Measurements from ENCODE around the gene EGLN3. TPM values are rescaled to one million over a fixed set of nuclear protein-coding genes. Genes with fewer than 3 reads are reported as not detected.

The EGLN3 gene
- total RNA-seq, 1 experiment from 2014 or later = 23.6 TPM

- no TSS peak for BruUV-seq (replicated peaks)
Measured at GRCh38 chr14:33986804-33987203, 35.9 kb upstream of the EGLN3 start.

GRCh38 chr14:33985242-33985641 is 34.4 kb upstream of the EGLN3 start:
- Histone ChIP-seq H3K9me3 (ENCODE audit: insufficient read depth, low read depth) (no peaks in the 10 kb centered on the region), H4K20me1 (ENCODE audit: insufficient read depth) (no peaks in the 10 kb centered on the region), H3K36me3 (ENCODE audit: low read depth) (no peaks in the 10 kb centered on the region), H3K4me3 (no peak overlapping the region), H3F3A (ENCODE audit: insufficient read depth, low read depth) (no peaks in the 10 kb centered on the region), H3K27me3 (ENCODE audit: insufficient read depth, low read depth) (no peaks in the 10 kb centered on the region), H2AFZ (no peak overlapping the region), H3K79me2 (ENCODE audit: low read depth) (no peaks in the 10 kb centered on the region), H3K4me2 (no peak overlapping the region), H3K9me2 (ENCODE audit: insufficient read depth) (no peaks in the 10 kb centered on the region), H3K27ac (no peak overlapping the region), H3K4me1 (replicated peaks; ENCODE audit: insufficient read depth) (no peaks in the 10 kb centered on the region)
- no TSS peak for BruUV-seq (replicated peaks)
- ChIA-PET POLR2A (ENCODE audit: unreplicated experiment) (no interaction called here), CTCF (no interaction called here)
- intact Hi-C loops (cut with micrococcal nuclease; ENCODE audit: unreplicated experiment) = no loop called here
- TF ChIP-seq EZH2 (IDR thresholded peaks at IDR 0.05; ENCODE audit: low read depth) = no peak
- no peak for TF ChIP-seq CTCF (conservative IDR thresholded peaks at IDR 0.05)
- DNase-seq = no peak

More at GRCh38 chr14:33986804-33987203, 35.9 kb upstream of the EGLN3 start:
- Histone ChIP-seq H3K4me2 (no peak overlapping the region), H3K27ac (no peak overlapping the region), H4K20me1 (ENCODE audit: insufficient read depth) (no peaks in the 10 kb centered on the region), H3K4me3 (no peak overlapping the region), H3K9me2 (ENCODE audit: insufficient read depth) (no peaks in the 10 kb centered on the region), H2AFZ (no peak overlapping the region), H3K27me3 (ENCODE audit: insufficient read depth, low read depth) (no peaks in the 10 kb centered on the region), H3K79me2 (ENCODE audit: low read depth) (no peaks in the 10 kb centered on the region), H3K9me3 (ENCODE audit: insufficient read depth, low read depth) (no peaks in the 10 kb centered on the region), H3K4me1 (replicated peaks; ENCODE audit: insufficient read depth) (no peaks in the 10 kb centered on the region), H3F3A (ENCODE audit: insufficient read depth, low read depth) (no peaks in the 10 kb centered on the region), H3K36me3 (ENCODE audit: low read depth) (no peaks in the 10 kb centered on the region)
- intact Hi-C loops (cut with micrococcal nuclease; ENCODE audit: unreplicated experiment) = no loop called here
- CTCF ChIA-PET = interaction anchor here (0.7 kb wide), 1 partner anchor 151 kb away, joined by 5 read pairs; no protein-coding TSS in a partner anchor
- peak; percentile 9 to 71 for DNase-seq
- TF ChIP-seq CTCF (conservative IDR thresholded peaks at IDR 0.05) = no peak
- POLR2A ChIA-PET (ENCODE audit: unreplicated experiment) = interaction anchor here (0.6 to 1.1 kb wide), 2 partner anchors 57 to 1573 kb away, joined by 3 to 12 read pairs; no protein-coding TSS in a partner anchor

GRCh38 chr14:33979613-33980276 is 28.9 kb upstream of the EGLN3 start:
- Histone ChIP-seq H3K27me3 (ENCODE audit: insufficient read depth, low read depth) (no peaks in the 10 kb centered on the region), H2AFZ (no peak overlapping the region), H3K9me3 (ENCODE audit: insufficient read depth, low read depth) (no peaks in the 10 kb centered on the region), H3K79me2 (ENCODE audit: low read depth) (no peaks in the 10 kb centered on the region), H3K9me2 (ENCODE audit: insufficient read depth) (no peaks in the 10 kb centered on the region), H3K4me1 (replicated peaks; ENCODE audit: insufficient read depth) (no peaks in the 10 kb centered on the region), H3K4me2 (no peak overlapping the region), H3K36me3 (ENCODE audit: low read depth) (no peaks in the 10 kb centered on the region), H3K27ac (no peak overlapping the region), H4K20me1 (ENCODE audit: insufficient read depth) (no peaks in the 10 kb centered on the region), H3F3A (ENCODE audit: insufficient read depth, low read depth) (no peaks in the 10 kb centered on the region), H3K4me3 (no peak overlapping the region)
- TF ChIP-seq CTCF (conservative IDR thresholded peaks at IDR 0.05) (no peak), EZH2 (IDR thresholded peaks at IDR 0.05; ENCODE audit: low read depth) (no peak)
- ChIA-PET CTCF (no interaction called here), POLR2A (ENCODE audit: unreplicated experiment) (interaction anchor here (0.6 kb wide), 2 partner anchors 77 to 138 kb away, joined by 3 read pairs; no protein-coding TSS in a partner anchor)
- intact Hi-C loops (cut with micrococcal nuclease; ENCODE audit: unreplicated experiment) = no loop called here
- BruUV-seq (replicated peaks) = no TSS peak
- DNase-seq = no peak

All from PC-9 (cell line).